Body of pancreas (tissue), 4 donors: ENCODE results near the gene STARD3. TPM values are rescaled to one million over a fixed set of nuclear protein-coding genes. Genes with fewer than 3 reads are reported as not detected.

Source experiments
- ATAC-seq: fragments of 150-250 bp; one replicate; pipeline ENCODE4 v1.9.1; 2016
- DNase-seq, 4 donors: peaks; one replicate each; pipeline ENCODE4 v3.0.0-alpha.2; 2019
- H3K27ac ChIP-seq, 4 donors: fragments of 200-600 bp; sonication (generic); 1 replicate in 3 of 4; 2 replicates in 1 of 4; pipeline versions ENCODE4 v1.5.1 to v1.6.1; 2016 to 2019; ENCODE audit warnings: mild to moderate bottlenecking in 1 of 4, mixed read lengths in 1 of 4, moderate library complexity in 1 of 4
- H3K27me3 ChIP-seq, 2 donors: fragments of 200-600 bp; sonication (generic); one replicate each; pipeline ENCODE4 v1.6.0; 2016; ENCODE audit warnings: mild to moderate bottlenecking in 1 of 2
- H3K36me3 ChIP-seq, 2 donors: fragments of 200-600 bp; sonication (generic); replicated peaks in 1 of 2; 2 replicates each; pipeline ENCODE4 v1.5.1; 2016; ENCODE audit warnings: low read depth in 2 of 2; ENCODE audit not compliant: insufficient read depth in 1 of 2
- H3K4me1 ChIP-seq: fragments of 200-600 bp; sonication (generic); one replicate; pipeline ENCODE4 v1.6.0; 2016
- H3K4me3 ChIP-seq, 2 donors: fragments of 200-600 bp; sonication (generic); 1 replicate in 1 of 2; 2 replicates in 1 of 2; pipeline ENCODE4 v1.5.1; 2016 to 2019
- H3K9me3 ChIP-seq, 3 donors: fragments of 200-600 bp; sonication (generic); 1 replicate in 2 of 3; 2 replicates in 1 of 3; pipeline ENCODE4 v1.5.1; 2016
- POLR2A ChIP-seq, 3 donors: fragments of 450-650 bp; IDR thresholded peaks; one replicate each; pipeline ENCODE4 v1.6.1; 2016; ENCODE audit warnings: antibody characterized with exemption in 3 of 3, mild to moderate bottlenecking in 2 of 3
- WGBS, 2 donors: methylation state at CpG; one replicate each; pipeline ENCODE4 v1.1.5; 2017; 5-methylcytosine and 5-hydroxymethylcytosine counted together
- intact Hi-C: fragments of 100-400 bp; cut with DNase I; formaldehyde crosslinking; loops from one replicate; pipeline ENCODE4 v1.15.1; 2023
- total RNA-seq, 2 donors: library from RNA; depleted of rRNA; stranded (reverse); fragments of >200 nt; gene quantifications; one replicate each; pipeline ENCODE4 v1.1.0, GENCODE V29; 2016
- TF ChIP-seq, protein P1 (sequence below), 7 experiments: fragments of 450-650 bp in 4 of 7; fragments of 200-600 bp in 3 of 7; sonication (generic) in 3 of 7; IDR thresholded peaks; one replicate each; pipeline ENCODE4 v1.5.1; 2016 to 2019; ENCODE audit warnings: antibody characterized with exemption in 7 of 7

STARD3 gene
- total RNA-seq, 2 donors from 2014 or later = 30.1 to 63.9 TPM

DNA sequence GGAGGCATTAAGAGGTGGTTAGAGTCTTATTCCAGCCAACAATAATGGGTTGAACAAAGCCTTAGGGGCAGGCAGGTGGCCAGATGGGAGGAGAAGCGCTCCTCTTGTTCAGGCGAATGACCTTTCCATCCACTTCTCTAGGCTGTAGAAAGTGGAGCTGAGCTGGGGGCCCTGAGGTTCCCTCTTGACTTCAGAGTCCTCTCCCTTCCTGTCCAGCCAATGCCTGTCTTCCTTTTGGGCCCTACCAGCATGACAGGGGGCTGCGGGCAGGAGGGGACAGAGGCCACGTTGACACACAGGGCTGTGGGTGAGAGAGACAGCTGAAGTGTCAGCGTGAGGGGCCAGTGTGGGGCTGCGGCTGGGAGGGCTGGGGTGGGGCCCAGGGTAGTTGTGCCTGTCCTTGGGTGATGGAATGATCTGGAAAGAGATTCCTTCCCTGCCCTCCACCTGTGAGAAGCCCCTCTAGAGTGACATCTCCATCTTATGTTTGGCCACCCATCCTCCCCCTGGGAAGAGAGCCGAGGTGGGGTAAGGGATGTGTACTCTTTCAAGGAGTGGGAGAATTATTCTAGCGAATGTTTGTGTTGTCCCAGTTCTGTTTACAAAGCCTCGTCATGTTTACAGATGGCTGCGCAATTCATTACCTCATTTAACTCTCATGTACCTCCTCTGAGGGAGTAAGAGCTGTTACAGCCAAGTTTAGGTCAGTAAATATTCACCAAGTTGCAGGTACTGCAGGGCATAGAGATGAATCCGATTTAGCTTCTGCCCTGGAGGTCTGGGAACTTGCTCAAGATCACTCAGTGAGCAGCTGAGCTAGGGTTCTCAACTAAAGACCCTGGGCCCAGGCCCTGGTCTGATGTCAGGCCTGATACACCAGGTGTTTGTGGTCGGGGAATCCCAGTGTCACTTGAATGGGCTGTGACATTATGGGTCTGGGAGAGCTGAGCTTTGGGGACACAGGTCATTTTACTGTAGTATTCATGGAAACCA, 66.3 kb downstream of the STARD3 start:
- no peaks in the 10 kb centered on the region for H3K36me3 ChIP-seq
- ATAC-seq (no peak), DNase-seq (no peak)
- peak overlapping the region; percentile 95 to 99 (median 97) for H3K27ac ChIP-seq
- WGBS, 2 donors = 49 to 55% methylated on average over 9 to 12 of the region's 12 CpGs
- intact Hi-C loops = no loop called here
- no peak overlapping the region for H3K4me3 ChIP-seq
- H3K4me1 ChIP-seq = peaks cover 79% of the 10 kb centered on the region
- no peaks in the 10 kb centered on the region for H3K9me3 ChIP-seq
- TF ChIP-seq, protein P1, sequence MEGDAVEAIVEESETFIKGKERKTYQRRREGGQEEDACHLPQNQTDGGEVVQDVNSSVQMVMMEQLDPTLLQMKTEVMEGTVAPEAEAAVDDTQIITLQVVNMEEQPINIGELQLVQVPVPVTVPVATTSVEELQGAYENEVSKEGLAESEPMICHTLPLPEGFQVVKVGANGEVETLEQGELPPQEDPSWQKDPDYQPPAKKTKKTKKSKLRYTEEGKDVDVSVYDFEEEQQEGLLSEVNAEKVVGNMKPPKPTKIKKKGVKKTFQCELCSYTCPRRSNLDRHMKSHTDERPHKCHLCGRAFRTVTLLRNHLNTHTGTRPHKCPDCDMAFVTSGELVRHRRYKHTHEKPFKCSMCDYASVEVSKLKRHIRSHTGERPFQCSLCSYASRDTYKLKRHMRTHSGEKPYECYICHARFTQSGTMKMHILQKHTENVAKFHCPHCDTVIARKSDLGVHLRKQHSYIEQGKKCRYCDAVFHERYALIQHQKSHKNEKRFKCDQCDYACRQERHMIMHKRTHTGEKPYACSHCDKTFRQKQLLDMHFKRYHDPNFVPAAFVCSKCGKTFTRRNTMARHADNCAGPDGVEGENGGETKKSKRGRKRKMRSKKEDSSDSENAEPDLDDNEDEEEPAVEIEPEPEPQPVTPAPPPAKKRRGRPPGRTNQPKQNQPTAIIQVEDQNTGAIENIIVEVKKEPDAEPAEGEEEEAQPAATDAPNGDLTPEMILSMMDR (IDR thresholded peaks at IDR 0.05) = no peak
- no peak for TF ChIP-seq POLR2A (IDR thresholded peaks at IDR 0.05)
- no peaks in the 10 kb centered on the region for H3K27me3 ChIP-seq

DNA sequence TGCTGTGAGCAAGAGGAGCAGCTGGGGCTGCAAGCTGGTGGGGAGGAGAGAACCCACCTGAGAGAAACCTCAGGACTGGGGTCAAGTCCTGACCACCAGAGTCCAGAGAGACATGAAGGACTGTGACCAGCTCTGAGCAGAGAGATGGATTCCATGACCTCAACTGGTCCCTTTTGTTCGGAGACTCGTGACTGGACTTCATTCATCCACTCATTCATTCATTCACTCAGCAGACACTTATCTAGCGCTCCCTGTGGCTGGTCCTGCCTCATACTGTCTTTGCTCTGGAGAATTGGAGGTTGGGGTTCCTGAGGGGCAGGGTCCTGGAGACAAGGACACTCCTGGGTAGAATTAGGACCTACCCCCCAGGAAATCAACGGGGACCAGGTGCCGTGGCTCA, 67.0 kb downstream of the STARD3 start:
- no peaks in the 10 kb centered on the region for H3K9me3 ChIP-seq
- no peaks in the 10 kb centered on the region for H3K36me3 ChIP-seq
- ATAC-seq (no peak), DNase-seq (no peak)
- 72 to 81% methylated on average over 3 to 5 of the region's 5 CpGs for WGBS, 2 donors
- no peak overlapping the region for H3K4me3 ChIP-seq
- peaks cover 83% of the 10 kb centered on the region for H3K4me1 ChIP-seq
- intact Hi-C loops = no loop called here
- H3K27me3 ChIP-seq = no peaks in the 10 kb centered on the region
- peak overlapping the region; percentile 95 to 99 (median 97) for H3K27ac ChIP-seq
- TF ChIP-seq, protein P1 (IDR thresholded peaks at IDR 0.05) = no peak
- no peak for TF ChIP-seq POLR2A (IDR thresholded peaks at IDR 0.05)

DNA sequence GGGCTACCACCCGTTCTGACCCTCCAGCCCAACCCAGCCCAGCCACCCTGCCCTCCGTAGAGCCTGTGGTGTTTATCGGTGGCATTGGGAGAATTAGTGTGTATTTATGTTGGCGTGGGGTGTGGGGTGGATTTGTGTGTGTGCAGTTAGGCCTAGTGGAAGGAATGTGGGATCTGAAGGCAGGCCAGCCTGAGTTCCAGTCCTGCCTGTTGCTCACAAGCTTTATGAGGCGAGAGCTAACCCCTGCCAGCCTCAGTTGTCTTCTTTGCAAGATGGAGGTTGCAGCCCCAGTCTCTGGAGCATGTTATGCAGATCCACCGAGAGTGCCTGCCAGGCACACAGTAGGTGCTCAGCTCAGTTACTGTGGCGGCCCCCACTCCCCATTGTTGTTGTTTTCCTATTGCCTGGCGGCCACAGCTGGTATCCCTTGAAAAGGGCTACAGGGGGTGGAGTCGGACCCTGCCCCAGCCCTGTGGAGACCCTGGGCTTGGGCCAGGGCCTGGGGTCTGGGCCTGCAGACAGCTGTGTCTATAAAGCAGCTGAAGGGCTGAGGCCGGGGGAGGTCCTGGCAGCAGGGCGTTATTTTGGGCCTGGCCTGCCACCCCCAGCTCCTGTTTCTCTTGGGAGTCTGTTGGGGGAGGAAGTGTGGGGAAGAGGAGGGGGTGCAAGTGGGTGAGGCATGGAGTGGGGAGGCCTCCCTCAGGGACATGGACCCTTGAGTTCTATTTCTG, 68.0 kb downstream of the STARD3 start:
- peak overlapping the region; percentile 95 to 99 (median 97) for H3K27ac ChIP-seq
- peaks cover 76% of the 10 kb centered on the region for H3K4me1 ChIP-seq
- H3K4me3 ChIP-seq = no peak overlapping the region
- no peaks in the 10 kb centered on the region for H3K36me3 ChIP-seq
- DNase-seq (peak in 3 of 4 donors; percentile 31 to 54 (median 43)), ATAC-seq (no peak)
- intact Hi-C loops = no loop called here
- TF ChIP-seq, protein P1 (IDR thresholded peaks at IDR 0.05) = peak in 4 of 7 experiments; percentile 43 to 58 (median 51)
- no peak for TF ChIP-seq POLR2A (IDR thresholded peaks at IDR 0.05)
- H3K9me3 ChIP-seq = no peaks in the 10 kb centered on the region
- H3K27me3 ChIP-seq = no peaks in the 10 kb centered on the region
- 34 to 50% methylated on average over 8 to 11 of the region's 11 CpGs for WGBS, 2 donors

DNA sequence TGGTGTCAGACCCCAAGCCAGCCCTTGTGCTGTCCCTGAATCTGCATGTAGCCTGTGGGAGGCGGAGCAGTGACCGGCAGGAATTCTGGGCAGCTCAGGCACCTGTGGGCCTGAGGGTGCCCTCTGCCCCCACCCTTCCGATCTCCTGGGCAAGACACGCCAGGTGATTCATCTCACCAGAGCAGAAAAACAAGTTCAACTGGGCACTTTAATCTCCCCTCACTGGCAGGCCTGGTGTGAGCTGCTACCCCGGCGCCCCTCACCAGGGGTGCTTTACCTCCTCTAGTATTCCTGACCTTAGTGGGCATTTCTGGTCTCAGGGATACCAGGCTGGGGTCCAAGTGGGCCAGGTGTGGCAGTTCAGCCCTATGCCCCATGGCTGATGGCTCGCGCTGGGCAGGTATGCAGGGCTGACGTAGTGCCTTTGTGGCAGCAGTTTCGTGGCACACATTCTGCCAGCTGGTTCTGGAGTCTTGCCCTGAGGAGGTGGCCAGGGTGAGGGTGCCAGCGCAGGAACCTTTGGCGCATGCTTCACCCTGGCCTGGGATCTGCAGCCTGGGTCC, 68.9 kb downstream of the STARD3 start:
- DNase-seq (peak; percentile 89 to 96 (median 94)), ATAC-seq (peak; percentile 92)
- WGBS, 2 donors = 0 to 34% methylated on average over 2 to 12 of the region's 12 CpGs
- Histone ChIP-seq H3K4me3 (no peak overlapping the region), H3K9me3 (no peaks in the 10 kb centered on the region), H3K27ac (peak overlapping the region; percentile 95 to 99 (median 97)), H3K4me1 (peaks cover 76% of the 10 kb centered on the region), H3K36me3 (no peaks in the 10 kb centered on the region), H3K27me3 (no peaks in the 10 kb centered on the region)
- intact Hi-C loops = no loop called here
- TF ChIP-seq, protein P1 (IDR thresholded peaks at IDR 0.05) = peak in 4 of 7 experiments; percentile 47 to 69 (median 50)
- peak; percentile 30 to 68 (median 61) for TF ChIP-seq POLR2A (IDR thresholded peaks at IDR 0.05)
